HG02885 (cell line): ENCODE measurements around the gene ORMDL3.

ENCODE experiments used
- ATAC-seq: cut with Tn5 transposase; IDR thresholded peaks from one replicate; pipeline ENCODE4 v1.9.1; 2021; ENCODE audit warnings: mild to moderate bottlenecking; ENCODE audit not compliant: unreplicated experiment, poor library complexity

Gene ORMDL3

GRCh38 chr17:39927101-39927928, at the start of gene ORMDL3, which contains the start of gene LRRC3C:
Gene ORMDL3 (minus strand): TSS chr17:39927601. CDS start chr17:39924203, 3,398 bp downstream.
Gene LRRC3C (plus strand): TSS chr17:39927732. CDS start chr17:39941524, 13,792 bp downstream.
- ATAC-seq: peak; percentile 87

GRCh38 chr17:39975801-39976200, 48.4 kb upstream of the ORMDL3 start:
- ATAC-seq: no peak

GRCh38 chr17:39974433-39974832, 47.0 kb upstream of the ORMDL3 start:
- no peak for ATAC-seq

GRCh38 chr17:39973496-39973895, 46.1 kb upstream of the ORMDL3 start:
- ATAC-seq: no peak

- ATAC-seq: no peak
Observed at GRCh38 chr17:39972271-39972670, 44.9 kb upstream of the ORMDL3 start.

GRCh38 chr17:39971076-39971603, 43.7 kb upstream of the ORMDL3 start:
- ATAC-seq: no peak

- ATAC-seq: no peak
Observed at GRCh38 chr17:39970157-39970692, 42.8 kb upstream of the ORMDL3 start.

- no peak for ATAC-seq
Observed at GRCh38 chr17:39969375-39969774, 42.0 kb upstream of the ORMDL3 start.

- ATAC-seq: no peak
Observed at GRCh38 chr17:39968761-39969160, 41.4 kb upstream of the ORMDL3 start.

GRCh38 chr17:39966771-39967170, 39.4 kb upstream of the ORMDL3 start:
- ATAC-seq: no peak

GRCh38 chr17:39965017-39965699, 37.8 kb upstream of the ORMDL3 start:
- ATAC-seq: no peak

- no peak for ATAC-seq
Observed at GRCh38 chr17:39963829-39964228, 36.4 kb upstream of the ORMDL3 start.

GRCh38 chr17:39962642-39963220, 35.3 kb upstream of the ORMDL3 start, which contains the start of gene GSDMA:
Gene GSDMA (plus strand): TSS chr17:39963004. CDS start chr17:39965688, 2,684 bp downstream.
- no peak for ATAC-seq

- ATAC-seq: no peak
Observed at GRCh38 chr17:39960524-39961041, 33.2 kb upstream of the ORMDL3 start.

GRCh38 chr17:39955726-39956225, 28.4 kb upstream of the ORMDL3 start:
- ATAC-seq: no peak

- no peak for ATAC-seq
Observed at GRCh38 chr17:39954876-39955275, 27.5 kb upstream of the ORMDL3 start.

- ATAC-seq: no peak
Observed at GRCh38 chr17:39953471-39953888, 26.1 kb upstream of the ORMDL3 start.

- ATAC-seq: peak; percentile 78
Observed at GRCh38 chr17:39952680-39953470, 25.5 kb upstream of the ORMDL3 start.
